Adrenal gland (tissue), 12 donors: ENCODE results near the gene WDFY4. TPM values are rescaled to one million over a fixed set of nuclear protein-coding genes. Genes with fewer than 3 reads are reported as not detected.

Experiments
- DNase-seq, 7 donors: peaks; one replicate each; pipeline ENCODE4 v3.0.0-alpha.2; 2019 to 2020
- H3K27ac ChIP-seq, 5 donors: fragments of 200-600 bp; sonication (generic) in 4 of 5; 1 replicate in 3 of 5; 2 replicates in 2 of 5; pipeline versions ENCODE4 v1.5.1 to v1.8.0; 2016 to 2020; ENCODE audit warnings: mild to moderate bottlenecking in 1 of 5
- H3K27me3 ChIP-seq: fragments of 200-600 bp; 2 replicates; pipeline ENCODE4 v1.8.0; 2021
- H3K36me3 ChIP-seq, 2 donors: fragments of 200-600 bp; replicated peaks in 1 of 2; 1 replicate in 1 of 2; 2 replicates in 1 of 2; pipeline versions ENCODE4 v1.5.1 to v1.8.0; 2018 to 2022
- H3K4me1 ChIP-seq, 2 donors: fragments of 200-600 bp; replicated peaks in 1 of 2; 1 replicate in 1 of 2; 2 replicates in 1 of 2; pipeline versions ENCODE4 v1.5.1 to v1.8.0; 2018 to 2021
- H3K4me3 ChIP-seq, 4 donors: fragments of 200-600 bp; sonication (generic) in 3 of 4; one replicate each; pipeline ENCODE4 v1.5.1; 2016 to 2018
- H3K9me3 ChIP-seq, 3 donors: fragments of 200-600 bp; sonication (generic) in 1 of 3; replicated peaks in 1 of 3; 1 replicate in 2 of 3; 2 replicates in 1 of 3; pipeline versions ENCODE4 v1.5.1 to v1.8.0; 2016 to 2021
- POLR2A ChIP-seq, 2 donors: fragments of 450-650 bp; IDR thresholded peaks; one replicate each; pipeline ENCODE4 v1.6.1; 2017; ENCODE audit warnings: antibody characterized with exemption in 2 of 2, mild to moderate bottlenecking in 2 of 2, moderate library complexity in 1 of 2
- WGBS, 4 donors: extraction: QIAGEN DNeasy Blood & Tissue Kit in 2 of 4; methylation state at CpG; one replicate each; pipeline versions ENCODE4 v1.1.5 to v1.1.7; 2013 to 2017; 5-methylcytosine and 5-hydroxymethylcytosine counted together
- intact Hi-C, 2 donors: fragments of 100-400 bp; cut with DNase I; formaldehyde crosslinking; loops; one replicate each; pipeline versions ENCODE4 v1.14.1 to v1.15.0; 2022 to 2023
- polyA plus RNA-seq, 3 donors: library from polyadenylated mRNA; stranded (reverse); fragments of 200-250 nt in 2 of 3; fragments of 350-450 nt in 1 of 3; fragmentation: Illumina TruSeq in 1 of 3; extraction: RNeasy Lipid Tissue Mini Kit (QIAGEN cat#74804) in 1 of 3; gene quantifications; one replicate each; pipeline ENCODE4 v1.2.3, GENCODE V29; 2013 to 2014
- total RNA-seq, 9 donors: library from RNA; depleted of rRNA in 4 of 9; stranded (reverse); fragments of >200 nt in 4 of 9; fragments of 120-200 nt in 1 of 9; fragmentation: NEBNext Ultra II Directional in 1 of 9; extraction: Animal tissue kit (Norgen Biotek cat#: 25700) in 1 of 9; gene quantifications; one replicate each; pipeline versions ENCODE4 v1.1.0 to v1.2.4, GENCODE V29; 2013 to 2023
- TF ChIP-seq, protein P1 (sequence below), 6 experiments: fragments of 450-650 bp in 4 of 6; fragments of 200-600 bp in 2 of 6; sonication (generic) in 1 of 6; IDR thresholded peaks; 1 replicate in 5 of 6; 2 replicates in 1 of 6; pipeline versions ENCODE4 v1.5.1 to v1.8.0; 2016 to 2021; ENCODE audit warnings: antibody characterized with exemption in 6 of 6, mild to moderate bottlenecking in 2 of 6, moderate library complexity in 1 of 6
- donor health status: healthy with polysubstance abuse.
- donor health status: Bipolar disorder and iron deficiency.
- donor health status: DM: yes; HTN: yes; CAD: no.
- donor health status: DM: no; HTN: no; CAD: no.
- donor health status: DM: no; HTN: no; CAD: no.
- donor health status: DM: yes; HTN: yes; CAD: no.

WDFY4 gene
- total and polyA plus RNA-seq, 12 donors = 0.61 to 9.9 (median 5.7) TPM

GRCh38 chr10:48772059-48772458 lies 87.4 kb downstream of the WDFY4 start:
- Histone ChIP-seq H3K27ac (no peak overlapping the region), H3K27me3 (no peaks in the 10 kb centered on the region), H3K36me3 (no peaks in the 10 kb centered on the region), H3K4me3 (no peak overlapping the region), H3K9me3 (no peaks in the 10 kb centered on the region), H3K4me1 (no peaks in the 10 kb centered on the region)
- TF ChIP-seq POLR2A (IDR thresholded peaks at IDR 0.05) = no peak
- TF ChIP-seq, protein P1, sequence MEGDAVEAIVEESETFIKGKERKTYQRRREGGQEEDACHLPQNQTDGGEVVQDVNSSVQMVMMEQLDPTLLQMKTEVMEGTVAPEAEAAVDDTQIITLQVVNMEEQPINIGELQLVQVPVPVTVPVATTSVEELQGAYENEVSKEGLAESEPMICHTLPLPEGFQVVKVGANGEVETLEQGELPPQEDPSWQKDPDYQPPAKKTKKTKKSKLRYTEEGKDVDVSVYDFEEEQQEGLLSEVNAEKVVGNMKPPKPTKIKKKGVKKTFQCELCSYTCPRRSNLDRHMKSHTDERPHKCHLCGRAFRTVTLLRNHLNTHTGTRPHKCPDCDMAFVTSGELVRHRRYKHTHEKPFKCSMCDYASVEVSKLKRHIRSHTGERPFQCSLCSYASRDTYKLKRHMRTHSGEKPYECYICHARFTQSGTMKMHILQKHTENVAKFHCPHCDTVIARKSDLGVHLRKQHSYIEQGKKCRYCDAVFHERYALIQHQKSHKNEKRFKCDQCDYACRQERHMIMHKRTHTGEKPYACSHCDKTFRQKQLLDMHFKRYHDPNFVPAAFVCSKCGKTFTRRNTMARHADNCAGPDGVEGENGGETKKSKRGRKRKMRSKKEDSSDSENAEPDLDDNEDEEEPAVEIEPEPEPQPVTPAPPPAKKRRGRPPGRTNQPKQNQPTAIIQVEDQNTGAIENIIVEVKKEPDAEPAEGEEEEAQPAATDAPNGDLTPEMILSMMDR (IDR thresholded peaks at IDR 0.05) = no peak
- DNase-seq = no peak
- intact Hi-C loops = no loop called here
- WGBS, 4 donors = 85 to 95% (median 86%) methylated on average over 9 to 10 of the region's 10 CpGs

DNA sequence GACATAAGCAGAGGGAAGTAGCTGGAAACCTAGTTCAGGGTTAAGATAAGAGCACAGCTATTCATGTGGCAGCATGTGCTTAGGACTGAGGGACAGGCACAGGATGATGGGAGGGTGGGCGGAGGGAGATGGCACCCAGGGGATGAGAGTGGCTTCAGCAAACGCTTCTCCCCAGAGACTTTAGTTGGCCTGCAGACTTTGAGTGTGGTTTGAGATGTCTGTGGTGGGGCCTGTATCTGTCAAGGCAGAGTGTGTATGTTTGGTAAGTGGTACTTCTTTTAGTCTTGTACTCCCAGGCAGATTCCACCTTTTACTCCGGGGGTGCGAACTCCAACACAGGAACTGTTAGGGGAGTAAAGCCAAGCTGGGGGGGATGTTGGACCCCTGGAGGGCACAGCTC lies 88.9 kb downstream of the WDFY4 start:
- H3K27me3 ChIP-seq = no peaks in the 10 kb centered on the region
- no peak overlapping the region for H3K27ac ChIP-seq
- DNase-seq = no peak
- TF ChIP-seq, protein P1 (IDR thresholded peaks at IDR 0.05) = no peak
- TF ChIP-seq POLR2A (IDR thresholded peaks at IDR 0.05) = no peak
- no peak overlapping the region for H3K4me3 ChIP-seq
- H3K4me1 ChIP-seq = no peaks in the 10 kb centered on the region
- WGBS, 4 donors = 80 to 88% (median 85%) methylated on average over 4 of the region's 4 CpGs
- H3K9me3 ChIP-seq = no peaks in the 10 kb centered on the region
- no peaks in the 10 kb centered on the region for H3K36me3 ChIP-seq
- intact Hi-C loops = no loop called here

DNA sequence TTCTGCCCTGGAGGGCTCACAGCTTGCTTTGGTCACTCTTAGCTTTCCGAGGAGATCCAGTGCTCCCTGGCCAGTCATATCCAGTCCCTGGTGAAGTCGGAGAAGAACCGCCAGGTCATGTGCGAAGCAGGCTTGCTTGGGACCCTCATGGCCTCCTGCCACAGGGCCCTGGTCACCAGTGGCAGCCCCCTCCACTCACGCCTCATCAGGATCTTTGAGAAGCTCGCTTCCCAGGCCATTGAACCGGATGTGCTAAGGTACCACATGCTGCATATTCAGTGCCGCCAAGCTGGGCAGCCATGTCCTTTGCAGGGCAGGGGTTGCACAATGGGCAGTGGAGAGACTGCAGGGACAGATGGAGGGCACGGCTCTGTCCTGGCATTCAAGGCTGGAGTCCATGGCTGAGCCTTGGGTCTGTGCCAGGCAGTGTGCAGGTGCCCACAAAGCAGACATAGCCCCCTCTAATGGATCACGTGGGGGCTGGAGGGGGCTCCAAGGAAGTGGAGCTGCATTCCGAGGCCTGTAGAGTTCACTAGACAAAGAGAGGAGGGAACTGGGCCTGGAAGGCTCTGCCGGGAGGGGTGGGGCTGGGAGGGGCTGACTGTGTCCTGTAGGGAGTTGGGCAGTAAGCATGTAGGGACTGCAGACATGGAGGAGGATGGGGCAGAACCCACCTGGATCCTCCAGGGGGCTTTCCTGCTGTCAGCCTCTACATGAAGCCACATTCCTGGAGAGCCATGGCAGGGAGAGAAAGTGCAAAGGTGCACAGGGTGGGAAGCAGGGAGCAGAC lies 89.9 kb downstream of the WDFY4 start:
- Histone ChIP-seq H3K27ac (no peak overlapping the region), H3K9me3 (no peaks in the 10 kb centered on the region), H3K4me1 (no peaks in the 10 kb centered on the region), H3K36me3 (no peaks in the 10 kb centered on the region), H3K27me3 (no peaks in the 10 kb centered on the region), H3K4me3 (no peak overlapping the region)
- 85 to 93% (median 89%) methylated on average over 9 to 12 of the region's 12 CpGs for WGBS, 4 donors
- no peak for TF ChIP-seq POLR2A (IDR thresholded peaks at IDR 0.05)
- TF ChIP-seq, protein P1 (IDR thresholded peaks at IDR 0.05) = no peak
- intact Hi-C loops = no loop called here
- DNase-seq = no peak

- no peaks in the 10 kb centered on the region for H3K9me3 ChIP-seq
- no peak overlapping the region for H3K27ac ChIP-seq
- no peaks in the 10 kb centered on the region for H3K27me3 ChIP-seq
- WGBS, 4 donors = 86 to 92% (median 90%) methylated on average over 4 of the region's 4 CpGs
- no peaks in the 10 kb centered on the region for H3K4me1 ChIP-seq
- H3K36me3 ChIP-seq = no peaks in the 10 kb centered on the region
- no peak for DNase-seq
- no peak for TF ChIP-seq POLR2A (IDR thresholded peaks at IDR 0.05)
- TF ChIP-seq, protein P1 (IDR thresholded peaks at IDR 0.05) = no peak
- intact Hi-C loops = no loop called here
- no peak overlapping the region for H3K4me3 ChIP-seq
Observed at GRCh38 chr10:48775206-48775517, 90.5 kb downstream of the WDFY4 start.
